Sigmoid colon (tissue), 7 donors: ENCODE data around the gene PTPRO. TPM values are rescaled to one million over a fixed set of nuclear protein-coding genes. Genes with fewer than 3 reads are reported as not detected.

Source experiments
- DNase-seq: peaks from one replicate; pipeline ENCODE4 v3.0.0-alpha.2; 2019
- H3K27ac ChIP-seq, 4 donors: fragments of 200-600 bp; sonication (generic); one replicate each; pipeline ENCODE4 v1.5.1; 2016 to 2019; ENCODE audit warnings: mild to moderate bottlenecking in 1 of 4
- H3K27me3 ChIP-seq, 3 donors: fragments of 200-600 bp; sonication (generic); one replicate each; pipeline ENCODE4 v1.5.1; 2019; ENCODE audit warnings: mild to moderate bottlenecking in 1 of 3
- H3K36me3 ChIP-seq, 4 donors: fragments of 200-600 bp; sonication (generic); one replicate each; pipeline ENCODE4 v1.5.1; 2016 to 2019
- H3K4me1 ChIP-seq, 4 donors: fragments of 200-600 bp; sonication (generic); one replicate each; pipeline ENCODE4 v1.5.1; 2017 to 2019
- H3K4me3 ChIP-seq, 4 donors: fragments of 200-600 bp; sonication (generic); one replicate each; pipeline ENCODE4 v1.5.1; 2017 to 2019; ENCODE audit warnings: mild to moderate bottlenecking in 2 of 4, moderate library complexity in 1 of 4
- H3K9me3 ChIP-seq, 4 donors: fragments of 200-600 bp in 3 of 4; sonication (generic) in 3 of 4; one replicate each; pipeline versions ENCODE4 v1.5.1 to v1.6.1; 2013 to 2019
- CTCF ChIP-seq, 4 experiments: fragments of 450-650 bp in 3 of 4; fragments of 200-600 bp in 1 of 4; IDR thresholded peaks; one replicate each; pipeline ENCODE4 v1.5.1; 2016 to 2019; ENCODE audit warnings: antibody characterized with exemption in 4 of 4, mild to moderate bottlenecking in 3 of 4, moderate library complexity in 2 of 4
- EP300 ChIP-seq, 4 donors: sonication (generic); formaldehyde crosslinking; IDR thresholded peaks; one replicate each; pipeline ENCODE4 v1.6.1; 2017; ENCODE audit warnings: antibody characterized with exemption in 4 of 4
- POLR2A ChIP-seq, 2 donors: fragments of 450-650 bp; IDR thresholded peaks; one replicate each; pipeline ENCODE4 v1.6.1; 2016; ENCODE audit warnings: antibody characterized with exemption in 2 of 2, mild to moderate bottlenecking in 2 of 2, moderate library complexity in 2 of 2
- POLR2AphosphoS5 ChIP-seq, 4 donors: sonication (generic); formaldehyde crosslinking; IDR thresholded peaks; one replicate each; pipeline ENCODE4 v1.6.1; 2017; ENCODE audit warnings: antibody characterized with exemption in 4 of 4
- WGBS, 2 donors: extraction: QIAGEN DNeasy Blood & Tissue Kit; methylation state at CpG; one replicate each; pipeline ENCODE4 v1.1.7; 2013; 5-methylcytosine and 5-hydroxymethylcytosine counted together
- intact Hi-C: fragments of 100-400 bp; cut with DNase I; formaldehyde crosslinking; loops from one replicate; pipeline ENCODE4 v1.15.1; 2023
- polyA plus RNA-seq, 3 donors: library from polyadenylated mRNA; stranded (reverse); fragments of 200-250 nt; gene quantifications; one replicate each; pipeline ENCODE4 v1.2.3, GENCODE V29; 2013
- total RNA-seq, 4 donors: library from RNA; depleted of rRNA; stranded (reverse); fragments of >200 nt; gene quantifications; one replicate each; pipeline ENCODE4 v1.1.0, GENCODE V29; 2016
- donor health status: healthy with polysubstance abuse.
- donor health status: Bipolar disorder and iron deficiency.
- donor health status: healthy.

PTPRO gene
- total and polyA plus RNA-seq, 7 donors, result 0.99 to 8.5 (median 1.9) TPM

DNA sequence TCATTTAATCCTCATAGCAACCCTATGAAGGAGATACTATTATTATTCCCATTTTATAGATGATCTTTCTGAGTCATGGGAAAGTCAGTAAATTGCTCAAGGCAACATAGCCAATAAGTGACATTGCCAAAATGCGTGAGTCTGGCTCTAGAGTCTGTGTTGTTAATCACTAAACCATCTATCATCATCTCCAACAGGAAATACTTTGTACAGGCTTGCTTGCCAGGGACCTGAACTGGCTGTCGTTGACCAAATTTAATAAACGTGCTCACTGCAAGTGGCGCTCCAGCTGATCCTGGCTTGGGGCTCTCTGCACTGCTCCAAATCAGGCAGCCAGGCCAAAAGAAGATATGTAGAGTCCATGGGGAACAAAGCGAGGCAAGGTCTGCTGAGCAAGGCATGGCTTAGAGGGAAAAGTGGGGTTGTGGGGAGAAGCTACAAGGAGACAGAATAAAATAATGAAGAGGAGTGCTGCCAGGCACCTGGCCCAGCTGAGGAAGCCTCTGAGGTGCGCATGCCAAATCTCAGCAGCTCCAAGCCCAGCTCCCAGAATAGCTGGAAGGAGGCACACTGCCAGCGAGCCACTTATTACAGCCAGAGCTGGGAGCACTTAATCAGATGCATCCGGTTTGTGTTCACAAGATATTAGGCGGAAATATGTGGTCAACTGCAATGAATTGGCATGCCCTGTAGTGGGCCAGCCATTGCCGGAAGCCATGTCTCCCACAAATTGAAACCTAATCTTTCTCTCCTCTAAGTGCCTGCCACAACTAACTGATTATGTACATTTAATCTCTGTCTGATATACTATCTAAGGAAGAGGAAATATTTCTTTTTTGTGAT, 43.3 kb upstream of the PTPRO start:
- intact Hi-C loops, result loop anchor here (10.0 kb wide), 2 partner anchors 506 to 606 kb away; partner anchors contain the start of genes EPS8 and STRAP
- peak; percentile 93 for DNase-seq
- Histone ChIP-seq H3K27ac (peak overlapping the region; percentile 55 to 79 (median 65)), H3K4me3 (no peak overlapping the region), H3K36me3 (no peaks in the 10 kb centered on the region), H3K27me3 (no peaks in the 10 kb centered on the region), H3K4me1 (peaks cover 0 to 42% (median 35%) of the 10 kb centered on the region in 4 donors), H3K9me3 (no peaks in the 10 kb centered on the region)
- 51 to 62% methylated on average over 10 of the region's 10 CpGs for WGBS, 2 donors
- TF ChIP-seq POLR2AphosphoS5 (IDR thresholded peaks at IDR 0.05) (peak; percentile 45 to 69 (median 56)), EP300 (IDR thresholded peaks at IDR 0.05) (peak in 2 of 4 donors; percentile 23 to 55), POLR2A (IDR thresholded peaks at IDR 0.05) (no peak)

DNA sequence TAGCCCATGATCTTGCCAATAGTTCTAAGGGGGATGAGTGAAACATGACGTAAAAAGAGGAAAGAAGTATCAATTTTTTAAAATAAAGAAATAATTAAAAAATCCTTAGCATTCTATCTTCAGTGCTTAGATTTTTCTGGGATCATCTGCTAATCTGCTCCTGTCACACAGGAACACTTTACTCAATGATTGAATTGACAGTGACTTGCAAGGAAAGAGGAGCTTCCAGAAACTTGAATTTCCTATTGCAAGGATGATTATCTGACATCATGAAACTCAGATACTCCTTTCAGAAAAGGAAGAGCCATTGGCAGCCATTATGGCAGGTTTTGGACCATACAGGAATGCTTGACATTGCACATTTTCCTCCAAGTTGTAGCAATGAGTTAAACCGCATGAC, 41.4 kb upstream of the PTPRO start:
- DNase-seq, result no peak
- Histone ChIP-seq H3K4me1 (peaks cover 0 to 23% (median 17%) of the 10 kb centered on the region in 4 donors), H3K9me3 (no peaks in the 10 kb centered on the region), H3K36me3 (no peaks in the 10 kb centered on the region), H3K27me3 (no peaks in the 10 kb centered on the region), H3K4me3 (no peak overlapping the region), H3K27ac (no peak overlapping the region)
- WGBS, 2 donors, result 95 to 98% methylated on average over 2 of the region's 2 CpGs
- intact Hi-C loops, result no loop called here
- no peak for TF ChIP-seq POLR2AphosphoS5 (IDR thresholded peaks at IDR 0.05)
- TF ChIP-seq EP300 (IDR thresholded peaks at IDR 0.05), result no peak
- TF ChIP-seq CTCF (IDR thresholded peaks at IDR 0.05), result no peak
- TF ChIP-seq POLR2A (IDR thresholded peaks at IDR 0.05), result no peak

- Histone ChIP-seq H3K27ac (no peak overlapping the region), H3K4me3 (no peak overlapping the region), H3K27me3 (no peaks in the 10 kb centered on the region), H3K9me3 (no peaks in the 10 kb centered on the region), H3K36me3 (no peaks in the 10 kb centered on the region), H3K4me1 (no peaks in the 10 kb centered on the region)
- DNase-seq, result no peak
- intact Hi-C loops, result no loop called here
- TF ChIP-seq EP300 (IDR thresholded peaks at IDR 0.05) (no peak), POLR2AphosphoS5 (IDR thresholded peaks at IDR 0.05) (no peak), CTCF (IDR thresholded peaks at IDR 0.05) (no peak), POLR2A (IDR thresholded peaks at IDR 0.05) (no peak)
- WGBS, 2 donors, result 51 to 82% methylated on average over 1 of the region's 1 CpG
These were observed 33.1 kb upstream of the PTPRO start for GRCh38 chr12:15289192-15289591.

GRCh38 chr12:15293731-15294130, 28.6 kb upstream of the PTPRO start:
- H3K27me3 ChIP-seq, result no peaks in the 10 kb centered on the region
- intact Hi-C loops, result no loop called here
- no peaks in the 10 kb centered on the region for H3K4me1 ChIP-seq
- no peaks in the 10 kb centered on the region for H3K9me3 ChIP-seq
- 90 to 91% methylated on average over 3 of the region's 3 CpGs for WGBS, 2 donors
- no peak overlapping the region for H3K27ac ChIP-seq
- no peak for TF ChIP-seq EP300 (IDR thresholded peaks at IDR 0.05)
- TF ChIP-seq POLR2AphosphoS5 (IDR thresholded peaks at IDR 0.05), result no peak
- TF ChIP-seq CTCF (IDR thresholded peaks at IDR 0.05), result no peak
- no peak for TF ChIP-seq POLR2A (IDR thresholded peaks at IDR 0.05)
- no peak overlapping the region for H3K4me3 ChIP-seq
- H3K36me3 ChIP-seq, result no peaks in the 10 kb centered on the region
- DNase-seq, result no peak

- Histone ChIP-seq H3K27ac (no peak overlapping the region), H3K9me3 (peaks cover 0 to 3% (median 0%) of the 10 kb centered on the region in 4 donors), H3K4me1 (no peaks in the 10 kb centered on the region), H3K36me3 (no peaks in the 10 kb centered on the region), H3K4me3 (no peak overlapping the region), H3K27me3 (no peaks in the 10 kb centered on the region)
- no peak for DNase-seq
- TF ChIP-seq POLR2A (IDR thresholded peaks at IDR 0.05) (no peak), EP300 (IDR thresholded peaks at IDR 0.05) (no peak), CTCF (IDR thresholded peaks at IDR 0.05) (no peak), POLR2AphosphoS5 (IDR thresholded peaks at IDR 0.05) (no peak)
- 88% methylated on average over 2 of the region's 2 CpGs for WGBS, 2 donors
- intact Hi-C loops, result no loop called here
These were observed 22.4 kb upstream of the PTPRO start for GRCh38 chr12:15299947-15300346.
